Upper lobe of left lung (tissue), 4 donors: ENCODE data around the gene ZNF444.

Source experiments
- CTCF ChIP-seq, 6 experiments: fragments of 450-650 bp in 4 of 6; fragments of 200-600 bp in 2 of 6; sonication (generic) in 2 of 6; IDR thresholded peaks; one replicate each; pipeline ENCODE4 v1.5.1; 2016 to 2019; ENCODE audit warnings: antibody characterized with exemption in 6 of 6
- EP300 ChIP-seq, 4 donors: sonication (generic); formaldehyde crosslinking; IDR thresholded peaks; one replicate each; pipeline ENCODE4 v1.5.1; 2017; ENCODE audit warnings: antibody characterized with exemption in 4 of 4, control low read depth in 2 of 4
- POLR2A ChIP-seq, 4 donors: fragments of 450-650 bp; IDR thresholded peaks; one replicate each; pipeline ENCODE4 v1.5.1; 2016 to 2017; ENCODE audit warnings: antibody characterized with exemption in 4 of 4, mild to moderate bottlenecking in 2 of 4
- POLR2AphosphoS5 ChIP-seq, 2 donors: sonication (generic); formaldehyde crosslinking; IDR thresholded peaks; one replicate each; pipeline ENCODE4 v1.5.1; 2017; ENCODE audit warnings: antibody characterized with exemption in 2 of 2

GRCh38 chr19:56161534-56161933, 20.4 kb downstream of the ZNF444 start:
- TF ChIP-seq CTCF (IDR thresholded peaks at IDR 0.05) (no peak), EP300 (IDR thresholded peaks at IDR 0.05) (no peak), POLR2AphosphoS5 (IDR thresholded peaks at IDR 0.05) (no peak), POLR2A (IDR thresholded peaks at IDR 0.05) (no peak)
